Activated B cell treated with CpG ODN at 0.5 μM for 24 hours (primary cell): ENCODE data around the gene TSEN34. TPM values are rescaled to one million over a fixed set of nuclear protein-coding genes. Genes with fewer than 3 reads are reported as not detected.
"Not testable (repeated sequence)": the region's sequence is repeated elsewhere in the genome, so short reads cannot be mapped to it uniquely, and the experiment has no call there.

Source experiments
- ATAC-seq: fragments of 200-7000 bp; cut with Tn5 transposase; one replicate; pipeline ENCODE4 v1.10.0; 2021; ENCODE audit warnings: low read depth, mild to moderate bottlenecking, moderate library complexity
- CTCF ChIA-PET: fragments of 350-600 bp; sonication (Branson Sonifier 250); formaldehyde crosslinking; loops from one replicate; lab custom pipeline; 2021; ENCODE audit warnings: antibody characterized with exemption; lab: Charles Lee
- POLR2A ChIA-PET: fragments of 350-600 bp; sonication (Branson Sonifier 250); formaldehyde crosslinking; loops from one replicate; lab custom pipeline; 2021; ENCODE audit warnings: antibody characterized with exemption; lab: Charles Lee
- DNase-seq: peaks from one replicate; pipeline ENCODE4 v3.0.0; 2022
- H3K27ac Mint-ChIP-seq: one replicate; pipeline ENCODE4 v1.8.0; 2020; ENCODE audit warnings: mixed read lengths
- H3K27me3 Mint-ChIP-seq: one replicate; pipeline ENCODE4 v1.8.0; 2021; ENCODE audit warnings: mixed read lengths
- H3K36me3 Mint-ChIP-seq: one replicate; pipeline ENCODE4 v1.8.0; 2021; ENCODE audit warnings: low read depth, mixed read lengths
- H3K4me1 Mint-ChIP-seq: one replicate; pipeline ENCODE4 v1.8.0; 2021; ENCODE audit warnings: mixed read lengths
- H3K4me3 Mint-ChIP-seq: one replicate; pipeline ENCODE4 v1.8.0; 2020; ENCODE audit warnings: mild to moderate bottlenecking, mixed read lengths
- H3K9me3 Mint-ChIP-seq: one replicate; pipeline ENCODE4 v1.8.0; 2020; ENCODE audit warnings: mixed read lengths
- intact Hi-C: fragments of 100-400 bp; cut with micrococcal nuclease; formaldehyde crosslinking; loops from one replicate; pipeline ENCODE4 v1.15.1; 2024
- total RNA-seq: library from RNA; stranded (reverse); gene quantifications from 2 replicates; pipeline ENCODE4 v1.2.3, GENCODE V29; 2022
- TF ChIP-seq, protein P1 (sequence below): fragments of 200-600 bp; IDR thresholded peaks from one replicate; pipeline ENCODE4 v1.8.0; 2022; ENCODE audit warnings: antibody characterized with exemption, mild to moderate bottlenecking

TSEN34 gene
- total RNA-seq, 1 donor from 2014 or later: 15.0 TPM

- intact Hi-C loops: no loop called here
- Mint-ChIP-seq H3K27ac (no peak overlapping the region), H3K27me3 (peaks cover 33% of the 10 kb centered on the region), H3K4me3 (no peak overlapping the region), H3K4me1 (peaks cover 6% of the 10 kb centered on the region), H3K36me3 (no peaks in the 10 kb centered on the region), H3K9me3 (no peaks in the 10 kb centered on the region)
- ChIA-PET CTCF (no interaction called here), POLR2A (interaction anchor here (0.6 to 1.5 kb wide), 2 partner anchors 54 to 92 kb away, joined by 3 to 5 read pairs; partner anchors contain the start of gene CNOT3)
- ATAC-seq: no peak
- TF ChIP-seq, protein P1, sequence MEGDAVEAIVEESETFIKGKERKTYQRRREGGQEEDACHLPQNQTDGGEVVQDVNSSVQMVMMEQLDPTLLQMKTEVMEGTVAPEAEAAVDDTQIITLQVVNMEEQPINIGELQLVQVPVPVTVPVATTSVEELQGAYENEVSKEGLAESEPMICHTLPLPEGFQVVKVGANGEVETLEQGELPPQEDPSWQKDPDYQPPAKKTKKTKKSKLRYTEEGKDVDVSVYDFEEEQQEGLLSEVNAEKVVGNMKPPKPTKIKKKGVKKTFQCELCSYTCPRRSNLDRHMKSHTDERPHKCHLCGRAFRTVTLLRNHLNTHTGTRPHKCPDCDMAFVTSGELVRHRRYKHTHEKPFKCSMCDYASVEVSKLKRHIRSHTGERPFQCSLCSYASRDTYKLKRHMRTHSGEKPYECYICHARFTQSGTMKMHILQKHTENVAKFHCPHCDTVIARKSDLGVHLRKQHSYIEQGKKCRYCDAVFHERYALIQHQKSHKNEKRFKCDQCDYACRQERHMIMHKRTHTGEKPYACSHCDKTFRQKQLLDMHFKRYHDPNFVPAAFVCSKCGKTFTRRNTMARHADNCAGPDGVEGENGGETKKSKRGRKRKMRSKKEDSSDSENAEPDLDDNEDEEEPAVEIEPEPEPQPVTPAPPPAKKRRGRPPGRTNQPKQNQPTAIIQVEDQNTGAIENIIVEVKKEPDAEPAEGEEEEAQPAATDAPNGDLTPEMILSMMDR: no peak
- no peak for DNase-seq
These were observed 38.0 kb downstream of the TSEN34 start for GRCh38 chr19:54229146-54229545.

GRCh38 chr19:54230031-54230430 lies 38.9 kb downstream of the TSEN34 start:
- no peaks in the 10 kb centered on the region for H3K36me3 Mint-ChIP-seq
- H3K27ac Mint-ChIP-seq: no peak overlapping the region
- peaks cover 6% of the 10 kb centered on the region for H3K4me1 Mint-ChIP-seq
- H3K9me3 Mint-ChIP-seq: no peaks in the 10 kb centered on the region
- ChIA-PET POLR2A (no interaction called here), CTCF (interaction anchor here (0.6 kb wide), 1 partner anchor 76 kb away, joined by 3 read pairs; no protein-coding TSS in a partner anchor)
- ATAC-seq (no peak), DNase-seq (no peak)
- H3K27me3 Mint-ChIP-seq: peaks cover 39% of the 10 kb centered on the region
- no peak overlapping the region for H3K4me3 Mint-ChIP-seq
- TF ChIP-seq, protein P1: no peak
- intact Hi-C loops: loop anchor here (2.0 to 10.0 kb wide), 3 partner anchors 387 to 1035 kb away; partner anchors contain the start of gene ZNF665

DNA sequence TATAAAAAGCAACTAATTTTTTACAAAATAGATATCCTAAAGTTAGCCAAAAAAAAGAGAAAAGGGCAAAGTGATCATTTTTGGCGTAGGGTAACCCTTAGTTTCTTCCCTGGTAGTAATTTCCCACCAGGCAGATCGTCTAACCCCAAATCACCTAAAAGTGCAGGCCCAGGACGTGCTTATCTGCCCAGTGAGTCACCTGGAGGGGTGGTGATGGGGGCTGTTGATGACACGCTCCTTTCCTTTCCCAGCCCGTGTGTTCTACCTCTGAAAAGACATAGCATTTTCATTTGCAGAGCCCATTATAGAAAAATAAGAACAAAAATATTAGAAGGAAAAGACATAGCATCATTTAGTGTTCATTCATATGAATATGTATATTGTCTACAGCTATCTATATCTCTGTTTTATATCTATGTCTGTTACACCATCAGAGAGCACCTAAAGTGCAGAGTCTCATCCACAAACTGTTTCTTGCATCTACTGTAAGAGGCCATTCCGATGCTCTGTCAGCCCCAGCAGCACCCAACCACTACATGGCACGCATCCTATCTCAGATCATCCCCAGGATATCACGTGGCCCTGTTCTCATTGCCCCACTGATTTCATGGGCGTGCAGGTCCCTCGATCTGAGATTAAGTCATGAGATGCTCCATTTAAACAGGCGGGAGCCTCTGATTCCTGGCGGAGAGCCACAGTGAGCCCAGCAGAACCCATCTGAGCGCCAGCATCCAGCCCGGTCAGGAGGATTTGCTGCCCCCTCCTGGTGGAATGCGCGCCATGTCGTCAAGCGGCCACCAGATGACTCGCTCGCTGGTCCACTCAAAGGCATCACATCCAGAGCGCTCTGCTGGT lies 40.2 kb downstream of the TSEN34 start:
- H3K27me3 Mint-ChIP-seq: peaks cover 44% of the 10 kb centered on the region
- ATAC-seq (peak; percentile 96), DNase-seq (peak; percentile 73)
- POLR2A ChIA-PET: interaction anchor here (0.5 kb wide), 1 partner anchor 25 kb away, joined by 3 read pairs; no protein-coding TSS in a partner anchor
- H3K4me1 Mint-ChIP-seq: peaks cover 6% of the 10 kb centered on the region
- no peak overlapping the region for H3K4me3 Mint-ChIP-seq
- no peaks in the 10 kb centered on the region for H3K9me3 Mint-ChIP-seq
- TF ChIP-seq, protein P1: no peak
- no peak overlapping the region for H3K27ac Mint-ChIP-seq
- H3K36me3 Mint-ChIP-seq: no peaks in the 10 kb centered on the region
- intact Hi-C loops: loop anchor here (1.0 to 10.0 kb wide), 5 partner anchors 42 to 1037 kb away; partner anchors contain the start of genes MBOAT7 and ZNF665
- CTCF ChIA-PET: interaction anchor here (0.7 to 1.3 kb wide), 6 partner anchors 23 to 64 kb away, joined by 3 to 5 read pairs (median 3); partner anchors contain the start of gene TMC4

DNA sequence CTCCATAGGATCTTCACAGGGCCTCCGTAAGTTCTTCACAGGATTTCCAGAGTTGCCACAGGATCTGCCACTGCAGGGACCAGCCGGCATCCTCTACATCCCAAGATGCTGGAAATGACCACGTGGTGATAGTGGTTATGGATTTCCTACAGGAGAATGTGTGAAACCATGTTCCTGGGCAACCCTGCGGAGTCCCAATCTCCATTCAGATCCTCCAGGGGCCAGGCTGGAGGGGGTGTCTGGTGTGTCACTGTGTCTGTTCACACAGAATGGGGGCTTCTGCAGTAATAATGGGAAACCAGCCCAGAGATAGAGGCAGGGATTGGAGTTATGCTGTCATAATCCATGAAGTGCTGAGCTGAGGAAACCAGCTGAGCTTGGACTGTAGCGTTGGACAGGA lies 42.8 kb downstream of the TSEN34 start:
- H3K4me1 Mint-ChIP-seq: peaks cover 6% of the 10 kb centered on the region
- no peak overlapping the region for H3K4me3 Mint-ChIP-seq
- TF ChIP-seq, protein P1: no peak
- ATAC-seq (no peak), DNase-seq (no peak)
- intact Hi-C loops: loop anchor here (10.0 kb wide), 1 partner anchor 1039 kb away; the partner anchor contains the start of gene ZNF665
- no peak overlapping the region for H3K27ac Mint-ChIP-seq
- ChIA-PET POLR2A (no interaction called here), CTCF (interaction anchor here (1.0 to 1.7 kb wide), 2 partner anchors 157 to 196 kb away, joined by 3 to 7 read pairs; no protein-coding TSS in a partner anchor)
- peaks cover 44% of the 10 kb centered on the region for H3K27me3 Mint-ChIP-seq
- H3K36me3 Mint-ChIP-seq: no peaks in the 10 kb centered on the region
- H3K9me3 Mint-ChIP-seq: no peaks in the 10 kb centered on the region

- POLR2A ChIA-PET: interaction anchor here (0.6 kb wide), 1 partner anchor 711 kb away, joined by 4 read pairs; no protein-coding TSS in a partner anchor
- H3K36me3 Mint-ChIP-seq, ATAC-seq, CTCF ChIA-PET, H3K27ac Mint-ChIP-seq, DNase-seq, H3K9me3 Mint-ChIP-seq, H3K4me3 Mint-ChIP-seq, H3K4me1 Mint-ChIP-seq: not testable (repeated sequence)
- H3K27me3 Mint-ChIP-seq: peaks cover 15% of the 10 kb centered on the region
- intact Hi-C loops: loop anchor here (10.0 kb wide), 1 partner anchor 1045 kb away; the partner anchor contains the start of gene ZNF665
These were observed 48.6 kb downstream of the TSEN34 start for GRCh38 chr19:54239491-54240371.

DNA sequence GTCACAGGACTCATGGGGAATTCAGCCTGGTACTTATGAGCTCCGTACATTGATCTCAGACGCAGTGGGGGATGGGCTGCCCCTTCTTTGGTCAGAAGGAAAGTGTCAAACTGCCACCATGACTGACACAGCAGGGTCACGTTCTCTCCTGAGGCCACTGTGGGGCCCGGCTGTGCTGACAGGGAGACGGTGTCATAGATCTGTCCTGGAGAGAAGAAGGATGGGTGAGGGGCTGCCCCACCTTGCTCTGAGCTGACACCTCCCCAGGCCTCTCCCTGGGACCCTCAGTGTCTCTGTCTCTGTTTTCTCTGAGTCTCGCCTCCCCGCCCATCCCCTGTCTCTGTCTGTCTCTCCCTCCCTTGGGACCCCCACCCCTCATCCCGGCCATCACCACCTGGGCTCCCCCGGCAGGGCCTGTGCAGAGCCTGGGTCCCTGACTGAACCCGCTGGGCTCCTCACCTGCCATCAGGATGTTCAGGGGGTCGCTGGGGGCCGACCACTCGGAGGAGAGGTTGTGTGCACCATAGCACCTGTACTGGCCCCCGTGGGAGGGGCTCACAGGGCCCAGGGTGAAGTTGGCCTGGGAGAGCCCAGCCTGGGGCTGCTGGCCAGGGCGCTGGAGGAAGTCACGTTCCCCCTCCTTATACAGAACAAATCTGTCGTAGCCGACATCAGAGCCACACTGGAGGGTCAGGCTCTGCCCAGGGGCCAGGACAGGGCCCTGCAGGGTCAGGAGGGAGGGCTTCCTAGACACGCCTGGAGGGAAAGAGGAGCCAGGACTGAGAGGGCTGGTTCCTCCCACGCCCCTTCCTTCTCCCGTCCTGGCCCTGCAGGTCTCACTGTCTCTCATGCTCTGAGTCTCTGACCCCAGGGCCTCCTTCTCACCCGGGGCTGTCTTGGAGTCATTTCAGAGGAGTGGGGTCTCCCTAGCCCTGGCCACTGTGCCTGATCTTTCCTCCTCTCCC lies 49.5 kb downstream of the TSEN34 start:
- ATAC-seq: not testable (repeated sequence)

DNA sequence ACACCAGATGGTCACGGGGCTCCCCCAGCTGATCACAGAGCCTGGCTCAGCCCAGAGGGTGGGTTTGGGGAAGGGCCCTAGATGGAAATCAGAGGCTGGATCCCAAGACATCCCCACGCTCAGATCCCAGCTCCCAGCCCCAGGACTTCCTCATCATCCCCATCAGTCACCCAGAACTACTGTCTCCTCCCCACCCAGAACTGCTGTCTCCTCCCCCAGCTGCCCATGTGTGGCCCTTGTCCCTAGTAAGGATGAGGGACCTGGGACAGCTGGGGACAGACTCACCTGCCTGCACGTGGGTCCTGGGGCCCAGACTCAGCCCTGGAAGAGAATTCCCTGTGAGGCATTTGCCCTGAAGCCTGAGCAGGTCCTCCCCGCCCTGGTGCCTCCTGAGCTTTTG lies 51.1 kb downstream of the TSEN34 start:
- H3K36me3 Mint-ChIP-seq, ATAC-seq, H3K9me3 Mint-ChIP-seq, intact Hi-C loops, POLR2A ChIA-PET, CTCF ChIA-PET, H3K27ac Mint-ChIP-seq, H3K4me1 Mint-ChIP-seq, H3K4me3 Mint-ChIP-seq, DNase-seq: not testable (repeated sequence)
- H3K27me3 Mint-ChIP-seq: peaks cover 17% of the 10 kb centered on the region

More for the DNA sequence above, 49.5 kb downstream of the TSEN34 start:
- H3K4me1 Mint-ChIP-seq, H3K27ac Mint-ChIP-seq, DNase-seq, POLR2A ChIA-PET, H3K4me3 Mint-ChIP-seq, H3K9me3 Mint-ChIP-seq, H3K36me3 Mint-ChIP-seq, intact Hi-C loops, CTCF ChIA-PET: not testable (repeated sequence)
- H3K27me3 Mint-ChIP-seq: peaks cover 14% of the 10 kb centered on the region
